Astrocyte of the cerebellum (primary cell): Measurements from ENCODE around the gene RAPGEF4.

Source experiments
- DNase-seq: peaks from one replicate; pipeline ENCODE4 v3.0.0-alpha.2; 2011; ENCODE audit warnings: low read depth
- H3K4me3 ChIP-seq: 2 replicates; pipeline ENCODE4 v1.5.1; 2011; ENCODE audit warnings: mild to moderate bottlenecking, low read depth, low read length, moderate library complexity
- in situ Hi-C: cut with HindIII; loops from 2 replicates; pipeline ENCODE4 v1.10.0; 2017; ENCODE audit warnings: low sequenced_read_pairs
- TF ChIP-seq, protein P1 (sequence below): IDR thresholded peaks from 2 replicates; pipeline ENCODE4 v1.5.1; 2012; ENCODE audit warnings: low read length, low read depth, moderate library complexity, mild to moderate bottlenecking; ENCODE audit errors: missing control alignments

Gene RAPGEF4

GRCh38 chr2:172927641-172928357 lies 192.2 kb downstream of the RAPGEF4 start:
- peak; percentile 49 for DNase-seq
- in situ Hi-C loops: no loop called here
- H3K4me3 ChIP-seq: no peak overlapping the region
- TF ChIP-seq, protein P1, sequence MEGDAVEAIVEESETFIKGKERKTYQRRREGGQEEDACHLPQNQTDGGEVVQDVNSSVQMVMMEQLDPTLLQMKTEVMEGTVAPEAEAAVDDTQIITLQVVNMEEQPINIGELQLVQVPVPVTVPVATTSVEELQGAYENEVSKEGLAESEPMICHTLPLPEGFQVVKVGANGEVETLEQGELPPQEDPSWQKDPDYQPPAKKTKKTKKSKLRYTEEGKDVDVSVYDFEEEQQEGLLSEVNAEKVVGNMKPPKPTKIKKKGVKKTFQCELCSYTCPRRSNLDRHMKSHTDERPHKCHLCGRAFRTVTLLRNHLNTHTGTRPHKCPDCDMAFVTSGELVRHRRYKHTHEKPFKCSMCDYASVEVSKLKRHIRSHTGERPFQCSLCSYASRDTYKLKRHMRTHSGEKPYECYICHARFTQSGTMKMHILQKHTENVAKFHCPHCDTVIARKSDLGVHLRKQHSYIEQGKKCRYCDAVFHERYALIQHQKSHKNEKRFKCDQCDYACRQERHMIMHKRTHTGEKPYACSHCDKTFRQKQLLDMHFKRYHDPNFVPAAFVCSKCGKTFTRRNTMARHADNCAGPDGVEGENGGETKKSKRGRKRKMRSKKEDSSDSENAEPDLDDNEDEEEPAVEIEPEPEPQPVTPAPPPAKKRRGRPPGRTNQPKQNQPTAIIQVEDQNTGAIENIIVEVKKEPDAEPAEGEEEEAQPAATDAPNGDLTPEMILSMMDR: no peak

DNA sequence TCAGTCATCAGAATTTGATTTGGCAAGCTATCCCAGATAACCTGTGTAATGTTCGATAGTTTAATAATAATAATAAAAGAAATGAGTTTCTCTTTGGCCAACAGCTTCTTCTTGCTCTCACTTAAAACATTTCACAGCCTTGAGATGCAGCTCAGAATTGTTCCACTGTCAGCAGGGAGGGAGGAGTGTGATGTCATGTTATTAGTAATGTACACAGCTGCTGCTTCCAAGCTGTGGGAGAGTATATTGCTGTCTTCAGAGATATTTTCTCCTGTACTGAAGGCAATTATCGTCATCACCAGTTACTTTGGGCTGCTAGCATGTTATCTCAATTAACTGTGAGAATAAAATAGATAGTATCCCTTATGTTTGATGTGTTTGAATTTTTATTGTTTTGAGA lies 193.1 kb downstream of the RAPGEF4 start:
- in situ Hi-C loops: no loop called here
- H3K4me3 ChIP-seq: no peak overlapping the region
- peak; percentile 62 for DNase-seq
- TF ChIP-seq, protein P1: no peak

DNA sequence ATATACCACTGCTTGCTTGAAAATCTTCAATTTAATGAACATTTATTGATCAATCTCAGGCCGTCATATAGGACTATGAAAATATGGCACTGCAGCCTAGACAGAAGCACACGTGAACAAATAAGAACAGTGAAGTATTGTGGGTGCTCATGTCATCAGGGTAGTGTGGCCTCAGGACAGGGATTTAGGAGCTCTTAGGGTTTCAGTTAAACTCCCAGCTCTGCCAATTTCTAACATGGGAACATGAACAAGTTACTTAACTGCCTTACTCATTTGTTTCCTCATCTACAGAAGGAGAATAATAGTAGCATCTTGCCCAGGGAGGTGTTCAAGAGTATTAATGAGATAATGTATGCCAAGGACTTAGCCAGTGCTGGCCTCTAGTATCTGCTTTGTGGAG lies 194.0 kb downstream of the RAPGEF4 start:
- in situ Hi-C loops: no loop called here

GRCh38 chr2:172930871-172931255 lies 195.2 kb downstream of the RAPGEF4 start:
- in situ Hi-C loops: no loop called here

More for the DNA sequence above, 194.0 kb downstream of the RAPGEF4 start:
- DNase-seq: no peak
- TF ChIP-seq, protein P1: no peak
- no peak overlapping the region for H3K4me3 ChIP-seq

GRCh38 chr2:172931256-172931894 lies 195.7 kb downstream of the RAPGEF4 start:
- peak; percentile 20 for DNase-seq
- in situ Hi-C loops: no loop called here
- TF ChIP-seq, protein P1: no peak
- no peak overlapping the region for H3K4me3 ChIP-seq

More at GRCh38 chr2:172930871-172931255, 195.2 kb downstream of the RAPGEF4 start:
- TF ChIP-seq, protein P1: no peak
- no peak for DNase-seq
- H3K4me3 ChIP-seq: no peak overlapping the region

- peak; percentile 74 for DNase-seq
- H3K4me3 ChIP-seq: no peak overlapping the region
- TF ChIP-seq, protein P1: peak; percentile 64
- in situ Hi-C loops: no loop called here
These were observed 196.4 kb downstream of the RAPGEF4 start for GRCh38 chr2:172931918-172932520.
